Stimulated activated CD4-positive, alpha-beta T cell treated with anti-CD3 and anti-CD28 coated beads, Interleukin-4, amount 100 ng/mL, for 24 hours (primary cell): ENCODE results near the gene SLC38A11.

Experiments
- DNase-seq: peaks from one replicate; pipeline ENCODE4 v3.0.0-alpha.2; 2020

The SLC38A11 gene

GRCh38 chr2:164913640-164914350, 41.5 kb downstream of the SLC38A11 start:
- no peak for DNase-seq

DNA sequence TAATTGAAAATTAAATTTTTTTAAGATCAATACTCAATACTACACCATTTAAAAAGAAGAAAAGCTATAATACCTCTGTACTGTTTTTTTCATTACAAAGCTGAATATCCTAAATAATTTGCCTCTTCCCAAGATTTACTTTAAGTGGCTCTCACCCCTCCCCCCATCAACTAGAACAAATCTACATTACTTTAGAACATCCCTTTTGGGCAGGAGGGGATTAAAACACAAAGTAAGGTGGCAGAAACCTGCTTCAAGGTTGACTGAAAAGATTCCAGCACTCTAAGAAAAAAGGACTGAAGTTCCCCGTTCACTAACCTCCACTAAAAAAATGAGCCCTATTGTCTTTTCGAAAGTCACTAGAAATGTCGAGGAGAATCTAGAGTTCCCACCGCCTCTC, 42.3 kb downstream of the SLC38A11 start:
- no peak for DNase-seq

DNA sequence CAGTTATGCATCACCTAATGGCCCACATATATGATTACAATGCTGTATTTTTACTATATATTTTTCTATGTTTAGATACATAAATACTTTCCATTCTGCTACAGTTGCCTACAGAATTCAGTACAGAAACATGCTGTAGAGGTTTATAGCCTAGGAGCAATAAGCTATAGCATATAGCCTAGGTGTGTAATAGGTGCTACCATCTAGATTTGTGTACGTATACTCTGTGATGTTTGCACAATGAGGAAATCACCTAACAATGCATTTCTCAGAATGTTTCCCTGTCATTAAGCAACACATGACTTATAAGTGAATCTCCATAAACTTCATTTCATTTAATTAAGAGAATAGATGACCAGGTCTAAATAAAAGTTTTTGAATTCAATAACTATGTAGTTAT, 43.5 kb downstream of the SLC38A11 start:
- DNase-seq: no peak

DNA sequence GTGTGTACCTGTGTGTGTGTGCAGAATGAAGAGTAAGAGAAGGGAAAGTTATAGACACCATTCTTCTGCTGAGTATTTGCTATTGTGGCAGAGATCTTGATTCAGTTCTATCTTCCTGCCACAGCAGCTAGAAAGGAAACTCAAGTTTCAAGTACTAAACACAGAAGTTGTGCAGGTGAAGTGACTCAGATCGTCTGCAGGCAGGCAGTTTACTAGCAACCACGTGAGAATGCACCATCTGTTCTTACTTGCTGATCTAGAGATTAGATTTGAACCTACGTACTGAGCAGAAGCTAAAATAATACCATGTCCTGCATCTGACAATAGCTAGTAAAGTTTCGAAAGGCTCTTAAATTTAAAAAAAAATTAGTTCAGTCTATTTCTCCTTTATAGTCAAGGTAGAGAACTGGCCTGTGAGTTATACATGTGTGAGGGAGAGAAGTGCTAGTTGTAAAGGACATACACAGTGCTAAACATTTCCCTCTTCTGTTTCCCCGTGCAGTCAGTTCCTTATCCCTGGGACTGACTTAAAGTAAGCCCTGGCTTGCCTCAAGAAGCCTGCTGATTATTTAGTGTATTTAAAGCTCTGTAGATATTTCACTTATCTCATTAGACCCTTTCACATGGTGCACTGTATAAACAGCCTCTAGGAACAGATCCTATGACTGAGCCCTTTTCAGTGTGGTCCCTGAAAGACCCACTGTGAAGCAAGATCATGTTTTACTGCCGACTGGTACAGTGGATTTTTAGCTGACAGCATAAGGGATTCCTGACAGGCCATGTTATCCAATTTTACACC, 45.0 kb downstream of the SLC38A11 start:
- no peak for DNase-seq

GRCh38 chr2:164906947-164907346, 48.4 kb downstream of the SLC38A11 start:
- no peak for DNase-seq

- DNase-seq: no peak
Observed at GRCh38 chr2:164905307-164905706, 50.0 kb downstream of the SLC38A11 start.

DNA sequence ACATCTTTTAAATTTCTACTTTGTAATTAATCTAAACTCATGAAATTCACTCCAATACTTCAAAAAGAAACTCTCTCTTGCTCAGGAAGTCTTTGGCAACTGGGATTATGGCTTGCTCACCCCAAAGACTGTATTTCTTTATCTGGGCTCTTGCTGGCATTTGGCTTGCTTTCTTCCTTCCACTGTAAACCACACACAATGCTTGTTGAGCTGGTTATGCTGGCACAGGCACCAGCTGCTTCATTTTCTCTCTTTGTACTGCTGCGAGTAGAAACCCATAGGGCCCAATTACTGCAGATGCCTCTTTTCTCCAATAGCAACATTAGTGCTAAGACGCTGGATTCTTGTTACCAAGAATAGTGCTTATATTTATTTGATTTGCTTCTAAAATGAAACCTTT, 51.4 kb downstream of the SLC38A11 start:
- no peak for DNase-seq

DNA sequence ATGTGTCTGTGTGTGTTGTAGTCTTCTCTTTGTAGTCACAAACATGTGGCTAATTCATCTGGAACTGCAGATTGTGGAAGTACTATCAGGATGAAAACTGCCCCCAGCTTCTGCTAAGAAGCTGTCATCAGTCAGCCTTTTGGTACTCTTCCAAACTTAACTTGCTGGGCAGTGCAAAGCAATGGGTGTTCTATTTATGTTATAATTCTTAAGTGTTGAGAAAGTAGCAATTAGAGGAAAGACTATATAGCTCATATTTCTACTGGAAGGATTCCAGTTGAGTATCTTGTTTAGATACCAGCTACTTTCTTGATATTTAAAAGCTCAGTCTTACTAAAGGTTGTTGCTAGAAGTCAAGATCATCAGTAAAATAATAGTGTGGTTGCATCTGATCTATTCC, 52.1 kb downstream of the SLC38A11 start:
- no peak for DNase-seq

- no peak for DNase-seq
Observed at GRCh38 chr2:164899121-164899520, 56.2 kb downstream of the SLC38A11 start.

DNA sequence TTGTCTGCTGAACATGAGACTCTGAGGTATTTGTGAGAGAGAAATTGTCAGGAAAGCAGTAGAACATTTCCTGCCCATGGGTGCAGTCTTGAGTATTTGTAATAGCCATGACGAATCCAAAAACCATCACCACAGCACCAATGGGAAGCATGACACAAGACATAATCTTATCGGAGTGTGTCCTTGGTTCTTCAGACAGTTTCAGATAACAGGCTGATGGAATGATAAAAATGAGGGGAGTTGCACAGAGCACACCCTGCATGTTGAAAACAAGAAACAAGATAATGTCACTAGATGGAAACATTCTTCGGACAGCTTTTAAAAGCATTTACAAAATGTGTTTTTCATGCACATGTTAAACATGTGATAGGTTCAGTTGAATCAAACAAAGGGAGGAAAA, 56.9 kb downstream of the SLC38A11 start:
- DNase-seq: no peak

- no peak for DNase-seq
Observed at GRCh38 chr2:164897469-164898260, 57.7 kb downstream of the SLC38A11 start.

DNA sequence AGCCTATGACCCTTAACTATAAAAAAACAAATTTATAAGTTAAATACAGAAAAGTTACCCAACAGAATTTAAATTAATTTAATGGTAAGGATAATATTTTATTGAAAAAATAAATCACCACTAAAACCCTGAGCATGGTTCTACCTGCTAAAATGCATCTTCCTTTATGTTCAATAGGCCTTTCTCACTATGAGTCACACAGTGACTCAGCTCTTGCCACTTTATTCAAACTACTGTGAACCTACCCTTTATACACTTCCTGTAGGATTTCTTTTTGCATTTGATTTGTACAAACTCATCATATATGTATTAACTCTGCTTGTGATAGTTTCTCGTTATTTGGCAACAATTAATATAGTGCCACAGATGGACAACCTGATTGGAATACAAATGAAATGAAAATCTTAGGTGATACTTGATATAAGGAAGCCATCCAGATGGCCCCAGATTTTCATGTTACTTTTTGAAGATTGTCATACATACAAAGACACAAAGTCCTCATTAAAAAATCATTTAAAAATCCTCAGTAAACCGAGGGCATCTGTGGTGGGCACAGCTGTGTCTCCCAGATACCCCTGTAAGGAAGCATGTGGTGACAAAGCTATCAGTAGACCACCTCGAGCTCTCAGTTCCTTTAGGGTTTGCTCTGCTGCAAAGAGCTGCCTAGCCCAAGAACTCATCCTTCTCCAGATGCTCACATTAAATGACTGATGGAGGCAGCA, 58.5 kb downstream of the SLC38A11 start:
- DNase-seq: no peak

GRCh38 chr2:164896226-164896625, 59.1 kb downstream of the SLC38A11 start:
- DNase-seq: no peak

DNA sequence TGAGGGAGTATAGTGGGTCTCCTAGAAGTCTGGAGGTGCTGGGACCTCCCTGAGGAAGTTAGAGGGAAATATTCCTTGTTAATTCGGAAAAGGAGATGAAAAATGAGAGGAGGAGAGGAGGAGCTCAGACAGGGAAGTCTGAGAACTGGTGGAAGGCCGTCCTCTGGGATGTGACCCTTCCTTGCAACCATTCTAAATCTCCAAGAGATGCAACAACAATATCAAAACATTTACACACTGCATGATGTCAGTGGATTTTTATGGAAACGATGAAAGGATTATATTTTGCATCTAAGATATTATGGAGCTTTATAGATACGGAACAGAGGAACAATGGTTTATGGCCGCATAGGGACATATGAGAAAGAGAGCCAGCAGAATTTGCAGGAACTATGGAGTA, 63.9 kb downstream of the SLC38A11 start:
- DNase-seq: no peak

GRCh38 chr2:164890544-164890943, 64.8 kb downstream of the SLC38A11 start:
- no peak for DNase-seq

DNA sequence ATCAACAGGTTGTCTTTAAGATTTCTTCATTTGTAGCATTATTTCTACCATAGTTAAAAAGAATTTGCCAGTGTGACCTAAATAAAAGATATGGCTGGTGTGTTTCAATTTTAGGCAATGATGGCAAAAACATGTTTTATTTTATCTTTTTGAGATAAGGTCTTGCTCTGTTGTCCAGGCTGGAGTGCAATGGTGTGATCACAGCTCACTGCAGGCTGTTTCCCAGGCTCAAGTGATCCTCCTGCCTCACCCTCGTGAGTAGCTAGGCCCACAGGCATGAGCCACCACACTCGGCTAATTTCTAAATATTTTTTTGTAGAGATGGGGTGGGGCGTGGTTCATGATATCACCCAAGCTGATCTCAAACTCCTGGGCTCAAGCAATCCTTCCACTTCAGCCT, 66.7 kb downstream of the SLC38A11 start:
- no peak for DNase-seq

DNA sequence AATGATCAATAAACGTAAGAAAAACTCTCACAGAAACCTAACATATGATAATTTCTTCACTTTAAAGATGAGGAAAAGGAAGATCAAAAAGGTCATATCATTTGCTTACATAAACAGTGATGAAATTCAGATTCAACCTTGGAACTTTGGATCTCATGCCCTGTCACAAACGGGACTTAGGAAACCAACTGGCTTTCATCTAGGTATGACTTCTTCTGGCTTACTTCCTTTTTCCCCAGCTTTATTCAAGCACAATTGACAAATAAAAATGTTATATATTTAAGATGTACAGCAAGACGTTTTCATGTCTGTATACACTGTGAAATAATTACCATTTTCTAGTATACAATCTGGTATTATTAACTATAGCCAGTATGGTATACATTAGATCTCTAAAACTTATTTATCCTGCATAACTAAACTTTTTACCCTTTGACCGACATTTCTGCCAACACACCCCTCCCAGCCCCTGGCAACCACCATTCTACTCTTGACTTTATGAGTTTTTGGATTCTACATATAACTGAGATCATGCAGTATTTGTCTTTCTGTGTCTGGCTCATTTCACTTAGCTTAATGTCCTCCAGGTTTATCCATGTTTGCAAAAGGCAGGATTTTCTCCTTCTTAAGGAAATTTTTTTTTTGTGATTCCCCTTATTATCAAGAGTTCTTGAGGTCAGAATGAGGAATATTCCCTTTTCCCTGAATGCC, 67.7 kb downstream of the SLC38A11 start:
- DNase-seq: no peak

DNA sequence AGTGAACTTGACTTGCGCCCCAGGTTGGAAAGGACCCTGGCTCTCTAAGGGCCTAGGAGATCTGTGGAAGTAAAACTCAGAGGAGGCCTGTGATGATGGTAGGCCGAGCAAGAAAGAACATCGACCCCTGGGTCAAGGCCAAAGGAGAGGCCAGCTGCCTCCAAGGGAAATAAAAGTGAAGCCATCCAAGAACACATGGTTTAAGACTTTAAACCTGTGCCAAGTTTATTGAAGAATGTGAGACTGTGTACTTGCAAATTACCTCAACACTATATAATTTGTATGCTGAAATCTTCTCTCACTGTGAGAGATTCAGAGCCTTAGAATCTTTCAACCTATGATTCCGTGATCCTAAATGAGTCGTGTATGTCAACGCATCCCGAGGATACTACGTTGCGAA, 73.0 kb downstream of the SLC38A11 start:
- no peak for DNase-seq

DNA sequence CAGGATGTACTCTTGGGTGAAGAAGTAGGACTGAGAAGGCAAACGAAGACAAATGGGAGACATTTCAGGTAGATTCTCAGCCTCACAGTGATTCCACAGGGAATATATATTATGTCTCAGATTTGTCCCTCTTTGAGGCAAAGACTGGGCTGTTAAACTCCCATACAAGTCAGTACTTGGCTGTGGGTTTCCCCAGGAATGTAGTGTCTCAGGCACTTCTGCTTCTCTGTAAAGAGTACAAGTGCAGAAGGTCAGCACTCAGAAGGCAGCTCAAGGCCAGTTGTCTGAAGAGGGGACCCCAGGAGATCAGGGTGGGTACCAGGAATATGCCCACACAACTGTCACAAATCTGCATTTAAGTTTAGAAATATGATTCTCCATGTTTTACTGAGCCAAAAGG, 73.8 kb downstream of the SLC38A11 start:
- no peak for DNase-seq

GRCh38 chr2:164879901-164880535, 75.3 kb downstream of the SLC38A11 start:
- no peak for DNase-seq

- no peak for DNase-seq
Observed at GRCh38 chr2:164877927-164878326, 77.4 kb downstream of the SLC38A11 start.

DNA sequence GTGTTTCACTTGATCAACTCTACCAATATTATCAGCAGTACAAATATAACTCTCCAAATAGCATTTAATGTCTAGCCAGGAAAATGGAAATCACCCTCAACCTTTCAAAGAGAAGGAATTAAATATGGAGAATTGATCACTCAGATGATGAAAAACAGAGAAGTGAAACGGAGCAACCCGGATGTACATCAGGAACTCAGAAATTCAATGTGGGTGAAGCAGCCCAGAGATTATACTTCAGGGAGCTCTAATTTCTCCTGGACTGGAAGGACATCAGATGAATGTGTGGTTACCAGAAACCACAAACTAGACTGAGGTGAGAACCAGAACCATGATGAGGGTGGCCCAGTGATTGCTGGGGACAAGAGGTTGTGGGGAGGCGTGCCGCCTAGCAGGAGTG, 78.2 kb downstream of the SLC38A11 start:
- no peak for DNase-seq
